ENCODE results near the gene MRPL17.

DNA sequence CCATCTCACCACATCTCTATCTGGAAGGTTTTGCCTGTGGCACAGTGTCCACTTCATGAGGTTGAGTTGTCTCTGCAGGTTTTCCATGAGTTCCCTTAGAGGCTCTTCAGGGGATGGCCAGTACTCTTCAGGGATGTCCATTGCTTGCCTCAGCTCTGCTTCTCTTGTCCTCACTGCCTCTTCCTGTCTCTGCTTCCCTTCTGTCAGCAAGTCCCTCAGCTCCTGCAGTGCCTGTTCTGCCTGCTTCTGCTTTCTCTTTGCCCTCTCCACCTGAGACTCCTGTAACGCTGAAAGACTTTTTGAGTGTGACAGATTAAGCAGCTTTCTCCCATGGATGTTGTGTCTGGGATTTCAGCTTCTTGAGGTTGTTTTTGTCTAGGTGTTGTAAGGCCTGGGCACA lies 38.2 kb upstream of the MRPL17 start:
- TF ChIP-seq, protein P1, sequence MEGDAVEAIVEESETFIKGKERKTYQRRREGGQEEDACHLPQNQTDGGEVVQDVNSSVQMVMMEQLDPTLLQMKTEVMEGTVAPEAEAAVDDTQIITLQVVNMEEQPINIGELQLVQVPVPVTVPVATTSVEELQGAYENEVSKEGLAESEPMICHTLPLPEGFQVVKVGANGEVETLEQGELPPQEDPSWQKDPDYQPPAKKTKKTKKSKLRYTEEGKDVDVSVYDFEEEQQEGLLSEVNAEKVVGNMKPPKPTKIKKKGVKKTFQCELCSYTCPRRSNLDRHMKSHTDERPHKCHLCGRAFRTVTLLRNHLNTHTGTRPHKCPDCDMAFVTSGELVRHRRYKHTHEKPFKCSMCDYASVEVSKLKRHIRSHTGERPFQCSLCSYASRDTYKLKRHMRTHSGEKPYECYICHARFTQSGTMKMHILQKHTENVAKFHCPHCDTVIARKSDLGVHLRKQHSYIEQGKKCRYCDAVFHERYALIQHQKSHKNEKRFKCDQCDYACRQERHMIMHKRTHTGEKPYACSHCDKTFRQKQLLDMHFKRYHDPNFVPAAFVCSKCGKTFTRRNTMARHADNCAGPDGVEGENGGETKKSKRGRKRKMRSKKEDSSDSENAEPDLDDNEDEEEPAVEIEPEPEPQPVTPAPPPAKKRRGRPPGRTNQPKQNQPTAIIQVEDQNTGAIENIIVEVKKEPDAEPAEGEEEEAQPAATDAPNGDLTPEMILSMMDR (conservative IDR thresholded peaks at IDR 0.05) = no peak
- TF ChIP-seq ZFX (IDR thresholded peaks at IDR 0.05) = no peak

All from C4-2B (cell line).